ENCODE data around the gene SPTBN4.

GRCh38 chr19:40471111-40471510, 4.3 kb downstream of the SPTBN4 start:
- no peak for TF ChIP-seq CTCF (IDR thresholded peaks at IDR 0.05; ENCODE audit: poor library complexity)
- no peak for TF ChIP-seq EZH2 (IDR thresholded peaks at IDR 0.05; ENCODE audit: borderline replicate concordance)
